Small intestine (tissue), 4 donors: ENCODE measurements around the gene PSAP. TPM values are rescaled to one million over a fixed set of nuclear protein-coding genes. Genes with fewer than 3 reads are reported as not detected.

Source experiments
- polyA plus RNA-seq, 4 donors: library from polyadenylated mRNA; stranded (reverse) in 3 of 4; unstranded in 1 of 4; fragments of 200-250 nt in 3 of 4; fragments of 120-200 nt in 1 of 4; gene quantifications; one replicate each; pipeline versions ENCODE4 v1.2.1 to v1.2.3, GENCODE V29; 2013
- donor health status: healthy with polysubstance abuse.
- donor health status: Bipolar disorder and iron deficiency.
- donor health status: healthy.

Gene PSAP
- polyA plus RNA-seq, 4 donors, result 149 to 603 (median 311) TPM

Other genes starting within 250 kb of the PSAP start
- under 1 TPM in 2 of 4 donors, not detected in 2; 0.06 to 0.27 TPM for gene C10orf105, start 131.5 kb downstream of the PSAP start, polyA plus RNA-seq
- gene VSIR, start 77.7 kb downstream of the PSAP start, polyA plus RNA-seq, result 10 to 100 TPM; 26.6 to 58.9 (median 52.1) TPM
- gene CHST3, start 113.1 kb upstream of the PSAP start, polyA plus RNA-seq, result 1 to 10 TPM in 2 of 4 donors, under 1 TPM in 2; 0.22 to 7.7 (median 2.5) TPM
- 10 to 100 TPM in 1 of 4 donors, 1 to 10 TPM in 3; 1.6 to 24.2 (median 3.2) TPM for gene SPOCK2, start 237.3 kb upstream of the PSAP start, polyA plus RNA-seq